GM12872 (cell line): Measurements from ENCODE around the gene LCN6.

ENCODE experiments used
- TF ChIP-seq, protein P1 (sequence below): IDR thresholded peaks from 3 replicates; pipeline ENCODE4 v1.5.1; 2011; ENCODE audit warnings: low read depth, mild to moderate bottlenecking, low read length, moderate library complexity; ENCODE audit not compliant: insufficient read depth

Gene LCN6

GRCh38 chr9:136751244-136751643 is 2.9 kb upstream of the LCN6 start:
- TF ChIP-seq, protein P1, sequence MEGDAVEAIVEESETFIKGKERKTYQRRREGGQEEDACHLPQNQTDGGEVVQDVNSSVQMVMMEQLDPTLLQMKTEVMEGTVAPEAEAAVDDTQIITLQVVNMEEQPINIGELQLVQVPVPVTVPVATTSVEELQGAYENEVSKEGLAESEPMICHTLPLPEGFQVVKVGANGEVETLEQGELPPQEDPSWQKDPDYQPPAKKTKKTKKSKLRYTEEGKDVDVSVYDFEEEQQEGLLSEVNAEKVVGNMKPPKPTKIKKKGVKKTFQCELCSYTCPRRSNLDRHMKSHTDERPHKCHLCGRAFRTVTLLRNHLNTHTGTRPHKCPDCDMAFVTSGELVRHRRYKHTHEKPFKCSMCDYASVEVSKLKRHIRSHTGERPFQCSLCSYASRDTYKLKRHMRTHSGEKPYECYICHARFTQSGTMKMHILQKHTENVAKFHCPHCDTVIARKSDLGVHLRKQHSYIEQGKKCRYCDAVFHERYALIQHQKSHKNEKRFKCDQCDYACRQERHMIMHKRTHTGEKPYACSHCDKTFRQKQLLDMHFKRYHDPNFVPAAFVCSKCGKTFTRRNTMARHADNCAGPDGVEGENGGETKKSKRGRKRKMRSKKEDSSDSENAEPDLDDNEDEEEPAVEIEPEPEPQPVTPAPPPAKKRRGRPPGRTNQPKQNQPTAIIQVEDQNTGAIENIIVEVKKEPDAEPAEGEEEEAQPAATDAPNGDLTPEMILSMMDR = no peak

DNA sequence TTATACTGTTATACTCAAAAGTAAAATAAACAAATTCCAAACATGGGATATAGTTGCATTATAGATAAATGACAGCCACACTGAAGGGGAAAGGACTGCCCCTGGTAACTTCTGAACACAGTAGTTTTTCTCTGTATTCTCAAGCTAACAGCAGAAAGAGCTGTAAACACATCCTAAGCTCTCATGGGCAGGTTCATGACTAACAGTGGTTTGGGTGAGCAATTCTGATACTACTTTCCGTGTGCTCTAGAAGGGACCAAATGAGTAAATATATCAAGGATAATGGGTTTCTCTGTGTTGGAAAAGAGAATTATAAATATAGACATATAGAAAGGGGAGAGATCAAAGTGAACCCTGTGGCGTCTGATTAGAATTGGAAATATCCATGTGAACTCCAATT is 2.2 kb upstream of the LCN6 start:
- TF ChIP-seq, protein P1 = no peak

GRCh38 chr9:136748666-136749611 is 614 bp upstream of the LCN6 start:
- TF ChIP-seq, protein P1 = no peak

DNA sequence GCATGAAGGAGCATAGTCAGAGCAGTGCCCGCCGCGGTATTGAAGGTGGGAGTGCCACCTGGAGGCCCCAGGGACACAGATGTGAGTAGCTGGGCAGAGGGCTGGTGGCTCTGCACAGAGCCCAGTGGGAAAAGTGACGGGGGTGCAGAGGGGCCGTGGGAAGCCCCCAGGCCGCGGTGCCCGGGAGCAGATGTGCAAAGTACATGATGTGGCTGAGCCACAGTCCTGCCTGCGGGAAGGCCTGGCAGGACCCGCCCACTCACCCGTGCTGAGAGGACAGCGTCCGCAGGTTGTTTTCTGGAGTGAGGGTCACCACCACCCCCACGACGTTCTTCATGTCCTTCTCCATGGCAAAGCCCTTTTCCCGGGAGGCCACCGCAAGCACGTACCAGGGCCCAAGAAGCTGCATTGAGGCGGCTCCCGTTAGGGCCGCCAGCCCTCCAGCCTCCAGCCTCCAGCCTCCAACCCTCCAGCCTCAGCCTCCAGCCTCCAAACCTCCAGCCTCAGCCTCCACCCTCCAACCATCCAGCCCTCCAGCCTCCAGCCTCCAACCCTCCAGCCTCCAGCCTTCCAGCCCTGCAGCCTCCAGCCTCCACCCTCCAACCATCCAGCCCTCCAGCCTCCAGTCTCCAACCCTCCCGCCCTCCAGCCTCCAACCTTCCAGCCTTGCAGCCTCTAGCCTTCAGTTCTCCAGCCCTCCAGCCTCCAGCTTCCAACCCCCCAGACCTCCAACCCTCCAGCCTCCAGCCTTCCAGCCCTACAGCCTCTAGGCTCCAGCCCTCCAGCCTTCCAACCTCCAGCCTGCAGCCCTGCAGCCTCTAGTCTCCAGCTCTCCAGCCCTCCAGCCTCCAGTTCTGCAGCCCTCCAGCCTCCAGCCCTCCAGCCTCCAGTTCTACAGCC is 914 bp downstream of the LCN6 start:
- TF ChIP-seq, protein P1 = no peak

GRCh38 chr9:136746621-136747020 is 1.7 kb downstream of the LCN6 start:
- TF ChIP-seq, protein P1 = no peak

DNA sequence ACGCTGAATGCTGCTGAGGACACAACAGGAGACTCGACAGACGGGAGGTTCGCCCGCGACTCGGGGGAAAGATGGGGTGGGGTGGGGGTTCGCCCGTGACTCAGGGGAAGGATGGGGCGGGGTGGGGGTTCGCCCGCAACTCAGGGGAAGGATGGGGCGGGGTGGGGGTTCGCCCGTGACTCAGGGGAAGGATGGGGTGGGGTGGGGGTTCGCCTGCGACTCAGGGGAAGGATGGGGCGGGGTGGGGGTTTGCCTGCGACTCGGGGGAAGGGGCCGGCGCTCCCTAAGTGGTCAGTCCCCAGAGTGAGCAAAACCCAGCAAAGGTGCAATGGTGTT is 2.2 kb downstream of the LCN6 start:
- TF ChIP-seq, protein P1 = no peak
